ENCODE results near the gene NHP2.

GRCh38 chr5:178103612-178104011 lies 50.1 kb downstream of the NHP2 start:
- TF ChIP-seq, protein P1, sequence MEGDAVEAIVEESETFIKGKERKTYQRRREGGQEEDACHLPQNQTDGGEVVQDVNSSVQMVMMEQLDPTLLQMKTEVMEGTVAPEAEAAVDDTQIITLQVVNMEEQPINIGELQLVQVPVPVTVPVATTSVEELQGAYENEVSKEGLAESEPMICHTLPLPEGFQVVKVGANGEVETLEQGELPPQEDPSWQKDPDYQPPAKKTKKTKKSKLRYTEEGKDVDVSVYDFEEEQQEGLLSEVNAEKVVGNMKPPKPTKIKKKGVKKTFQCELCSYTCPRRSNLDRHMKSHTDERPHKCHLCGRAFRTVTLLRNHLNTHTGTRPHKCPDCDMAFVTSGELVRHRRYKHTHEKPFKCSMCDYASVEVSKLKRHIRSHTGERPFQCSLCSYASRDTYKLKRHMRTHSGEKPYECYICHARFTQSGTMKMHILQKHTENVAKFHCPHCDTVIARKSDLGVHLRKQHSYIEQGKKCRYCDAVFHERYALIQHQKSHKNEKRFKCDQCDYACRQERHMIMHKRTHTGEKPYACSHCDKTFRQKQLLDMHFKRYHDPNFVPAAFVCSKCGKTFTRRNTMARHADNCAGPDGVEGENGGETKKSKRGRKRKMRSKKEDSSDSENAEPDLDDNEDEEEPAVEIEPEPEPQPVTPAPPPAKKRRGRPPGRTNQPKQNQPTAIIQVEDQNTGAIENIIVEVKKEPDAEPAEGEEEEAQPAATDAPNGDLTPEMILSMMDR (IDR thresholded peaks at IDR 0.05) = no peak
- no peak for TF ChIP-seq POLR2A (IDR thresholded peaks at IDR 0.05)

Data from Peyer's patch (tissue), 4 donors.